HFFc6 (cell line): ENCODE results near the gene GABRB3. TPM values are rescaled to one million over a fixed set of nuclear protein-coding genes. Genes with fewer than 3 reads are reported as not detected.

Experiments
- DNase-seq: peaks from one replicate; pipeline ENCODE4 v3.0.0-alpha.2; 2018
- H3K27ac Mint-ChIP-seq: 2 replicates; pipeline ENCODE4 v1.8.0; 2020; ENCODE audit warnings: mild to moderate bottlenecking, mixed read lengths
- H3K27me3 Mint-ChIP-seq: 2 replicates; pipeline ENCODE4 v1.8.0; 2021; ENCODE audit warnings: mild to moderate bottlenecking, moderate library complexity, mixed read lengths; ENCODE audit not compliant: insufficient read depth
- H3K36me3 Mint-ChIP-seq: 2 replicates; pipeline ENCODE4 v1.8.0; 2021; ENCODE audit warnings: low read depth, mixed read lengths
- H3K4me1 Mint-ChIP-seq: 2 replicates; pipeline ENCODE4 v1.8.0; 2020; ENCODE audit warnings: low read depth, mixed read lengths
- H3K4me3 Mint-ChIP-seq: 2 replicates; pipeline ENCODE4 v1.8.0; 2020; ENCODE audit warnings: mild to moderate bottlenecking, moderate library complexity, mixed read lengths
- H3K9me3 Mint-ChIP-seq: 2 replicates; pipeline ENCODE4 v1.8.0; 2020; ENCODE audit warnings: mild to moderate bottlenecking, mixed read lengths
- CTCF ChIP-seq: fragments of 200-600 bp; sonication (generic); IDR thresholded peaks from 2 replicates; pipeline ENCODE4 v1.5.0; 2021; ENCODE audit warnings: antibody characterized with exemption, mild to moderate bottlenecking
- total RNA-seq, 6 experiments: library from RNA; stranded (reverse); fragmentation: NEBNext Ultra II Directional; extraction: Animal tissue kit (Norgen Biotek cat#: 25700); gene quantifications; 2 replicates in 1 of 6; 3 replicates in 5 of 6; pipeline ENCODE4 v1.2.3, GENCODE V29; 2021

The GABRB3 gene
- total RNA-seq, 6 experiments from 2014 or later = 0.46 to 5.2 (median 0.92) TPM

GRCh38 chr15:26712335-26712734 lies 60.5 kb downstream of the GABRB3 start:
- Mint-ChIP-seq H3K27ac (no peak overlapping the region), H3K4me1 (no peaks in the 10 kb centered on the region), H3K36me3 (peaks cover 10% of the 10 kb centered on the region), H3K9me3 (peaks cover 63% of the 10 kb centered on the region), H3K27me3 (peaks cover 2% of the 10 kb centered on the region; the same call in 1 of the 2 replicates), H3K4me3 (no peak overlapping the region)
- DNase-seq = no peak
- TF ChIP-seq CTCF = no peak

- Mint-ChIP-seq H3K9me3 (peaks cover 63% of the 10 kb centered on the region), H3K4me3 (no peak overlapping the region), H3K4me1 (no peaks in the 10 kb centered on the region), H3K27me3 (peaks cover 2% of the 10 kb centered on the region; the same call in 1 of the 2 replicates), H3K36me3 (peaks cover 6% of the 10 kb centered on the region), H3K27ac (no peak overlapping the region)
- no peak for DNase-seq
- no peak for TF ChIP-seq CTCF
Observed at GRCh38 chr15:26711445-26711844, 61.4 kb downstream of the GABRB3 start.

GRCh38 chr15:26702381-26702780 lies 70.5 kb downstream of the GABRB3 start:
- no peak for TF ChIP-seq CTCF
- H3K27ac Mint-ChIP-seq = no peak overlapping the region
- peaks cover 57% of the 10 kb centered on the region for H3K9me3 Mint-ChIP-seq
- H3K4me3 Mint-ChIP-seq = no peak overlapping the region
- DNase-seq = no peak
- peaks cover 2% of the 10 kb centered on the region; the same call in 1 of the 2 replicates for H3K27me3 Mint-ChIP-seq
- no peaks in the 10 kb centered on the region for H3K36me3 Mint-ChIP-seq
- no peaks in the 10 kb centered on the region for H3K4me1 Mint-ChIP-seq

GRCh38 chr15:26698555-26698954 lies 74.3 kb downstream of the GABRB3 start:
- Mint-ChIP-seq H3K4me3 (no peak overlapping the region), H3K27me3 (peaks cover 2% of the 10 kb centered on the region; the same call in 1 of the 2 replicates), H3K4me1 (no peaks in the 10 kb centered on the region), H3K27ac (no peak overlapping the region), H3K9me3 (peaks cover 38% of the 10 kb centered on the region), H3K36me3 (no peaks in the 10 kb centered on the region)
- TF ChIP-seq CTCF = no peak
- no peak for DNase-seq

- Mint-ChIP-seq H3K4me3 (no peak overlapping the region), H3K36me3 (no peaks in the 10 kb centered on the region), H3K9me3 (peaks cover 35% of the 10 kb centered on the region), H3K27ac (no peak overlapping the region), H3K27me3 (peaks cover 2% of the 10 kb centered on the region; the same call in 1 of the 2 replicates), H3K4me1 (no peaks in the 10 kb centered on the region)
- no peak for DNase-seq
- no peak for TF ChIP-seq CTCF
Observed at GRCh38 chr15:26697913-26698312, 75.0 kb downstream of the GABRB3 start.

GRCh38 chr15:26691249-26691648 lies 81.6 kb downstream of the GABRB3 start:
- Mint-ChIP-seq H3K4me3 (no peak overlapping the region), H3K36me3 (no peaks in the 10 kb centered on the region), H3K9me3 (peaks cover 26% of the 10 kb centered on the region), H3K27ac (no peak overlapping the region), H3K4me1 (no peaks in the 10 kb centered on the region), H3K27me3 (no peaks in the 10 kb centered on the region)
- DNase-seq = no peak
- TF ChIP-seq CTCF = no peak
